HG03139 (cell line): ENCODE measurements around the gene PARD3.

ENCODE experiments used
- ATAC-seq: cut with Tn5 transposase; IDR thresholded peaks from one replicate; pipeline ENCODE4 v1.9.1; 2021; ENCODE audit not compliant: unreplicated experiment

Gene PARD3

DNA sequence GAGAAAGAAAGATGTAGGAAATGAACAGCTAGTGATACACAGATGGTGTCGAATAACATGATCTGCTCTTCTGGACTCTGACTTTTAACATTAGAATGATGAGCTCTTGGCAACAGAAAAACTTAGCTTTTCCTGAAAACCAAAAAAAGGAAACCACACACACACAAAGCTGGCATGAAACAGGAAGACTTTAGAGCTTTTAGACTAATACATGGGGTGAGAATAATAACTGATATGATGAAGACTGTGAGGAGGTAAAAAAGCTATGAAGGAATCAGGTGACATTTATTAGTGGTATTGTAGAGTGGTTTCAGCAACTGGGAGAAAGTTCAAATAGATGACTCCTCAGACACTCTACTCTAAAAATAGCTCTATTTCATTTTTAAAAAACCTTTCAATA lies 491.9 kb downstream of the PARD3 start:
- no peak for ATAC-seq

- ATAC-seq, result no peak
These were observed 494.8 kb downstream of the PARD3 start for GRCh38 chr10:34320265-34320664.

- no peak for ATAC-seq
These were observed 495.8 kb downstream of the PARD3 start for GRCh38 chr10:34319197-34319846.

- no peak for ATAC-seq
These were observed 498.9 kb downstream of the PARD3 start for GRCh38 chr10:34316154-34316553.

GRCh38 chr10:34314457-34314856 lies 500.6 kb downstream of the PARD3 start:
- ATAC-seq, result no peak

- no peak for ATAC-seq
These were observed 501.2 kb downstream of the PARD3 start for GRCh38 chr10:34313888-34314287.

- no peak for ATAC-seq
These were observed 501.7 kb downstream of the PARD3 start for GRCh38 chr10:34313353-34313752.

DNA sequence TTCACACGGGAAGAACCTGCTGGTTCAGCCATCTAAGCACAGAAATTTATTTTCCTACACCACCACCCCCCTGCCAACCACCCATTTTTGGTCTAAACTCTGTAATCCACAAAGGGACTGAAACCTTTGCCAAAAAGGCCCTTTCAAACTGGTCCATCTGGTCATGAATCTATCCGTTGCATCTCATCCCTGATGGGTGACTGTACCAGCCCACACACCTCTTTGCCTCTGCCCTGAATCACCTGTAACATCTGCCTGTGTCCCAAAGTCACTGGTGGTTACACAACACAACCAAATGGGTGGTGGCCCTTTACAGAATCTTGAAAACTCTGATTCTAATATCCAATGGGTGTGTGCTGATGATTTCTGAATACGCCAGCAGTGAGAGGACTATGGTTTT lies 503.4 kb downstream of the PARD3 start:
- no peak for ATAC-seq

DNA sequence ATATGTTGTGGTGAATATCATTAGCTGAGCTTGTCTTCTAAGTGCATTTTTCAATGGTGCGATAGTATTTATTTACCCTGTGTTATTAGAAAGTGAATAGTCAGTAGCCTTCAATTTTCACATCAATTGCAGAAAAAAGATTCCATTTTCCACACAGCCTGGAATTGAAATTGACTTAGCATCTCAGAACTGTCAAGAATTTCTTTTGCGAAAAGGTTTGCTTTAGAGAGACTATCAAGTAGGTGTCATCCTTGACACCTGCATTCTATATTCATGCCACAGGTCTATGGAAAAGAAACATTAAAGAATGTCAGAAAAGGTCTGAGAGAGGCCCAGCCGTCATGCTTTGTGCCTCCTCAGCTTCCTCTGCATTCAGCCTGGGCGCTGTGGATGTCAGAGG lies 504.9 kb downstream of the PARD3 start:
- no peak for ATAC-seq

DNA sequence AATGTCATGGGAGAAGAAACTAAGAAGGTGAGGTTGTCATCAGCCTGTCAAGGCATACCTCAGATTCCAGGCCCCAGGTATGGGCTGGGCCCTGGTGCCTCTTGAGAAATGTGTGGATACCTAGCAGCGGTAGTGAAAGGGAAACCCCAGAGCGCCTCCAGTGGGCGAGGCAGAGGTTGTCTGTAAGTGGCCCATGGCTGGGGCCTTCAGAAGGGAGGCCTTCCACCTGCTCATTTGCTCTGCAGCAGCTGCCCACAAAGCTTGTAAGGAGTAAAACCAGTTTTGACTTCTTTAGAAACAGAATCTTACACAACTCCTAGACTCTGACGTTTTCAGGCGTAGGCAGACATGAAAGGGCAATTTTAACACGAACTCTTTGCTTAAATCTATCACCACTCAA lies 509.9 kb downstream of the PARD3 start:
- ATAC-seq, result peak; percentile 55

GRCh38 chr10:34303022-34303421 lies 512.1 kb downstream of the PARD3 start:
- ATAC-seq, result no peak

DNA sequence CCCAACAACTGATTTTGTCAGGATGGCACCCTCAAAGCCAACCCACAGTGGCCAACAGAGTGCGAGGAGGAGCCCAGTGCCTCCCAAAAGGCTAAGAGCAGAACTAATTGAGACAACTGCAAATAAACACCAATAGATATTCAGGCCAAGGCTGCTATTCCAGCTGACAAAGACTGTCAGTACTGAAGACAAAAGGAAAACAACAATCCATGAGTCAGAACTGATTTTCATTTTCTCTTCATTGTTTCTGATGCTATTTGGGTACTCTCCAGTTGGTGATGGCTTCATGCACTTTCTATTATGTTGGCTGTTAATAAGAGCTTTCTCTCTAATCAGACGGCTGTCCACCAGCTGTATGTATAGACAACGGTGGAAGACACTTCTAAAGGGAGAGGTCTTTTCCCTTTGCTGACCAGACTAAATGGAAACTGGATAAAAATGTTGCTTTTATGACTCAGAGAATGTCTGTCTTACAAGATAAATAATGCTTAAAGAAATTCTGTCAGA lies 515.9 kb downstream of the PARD3 start:
- ATAC-seq, result no peak

DNA sequence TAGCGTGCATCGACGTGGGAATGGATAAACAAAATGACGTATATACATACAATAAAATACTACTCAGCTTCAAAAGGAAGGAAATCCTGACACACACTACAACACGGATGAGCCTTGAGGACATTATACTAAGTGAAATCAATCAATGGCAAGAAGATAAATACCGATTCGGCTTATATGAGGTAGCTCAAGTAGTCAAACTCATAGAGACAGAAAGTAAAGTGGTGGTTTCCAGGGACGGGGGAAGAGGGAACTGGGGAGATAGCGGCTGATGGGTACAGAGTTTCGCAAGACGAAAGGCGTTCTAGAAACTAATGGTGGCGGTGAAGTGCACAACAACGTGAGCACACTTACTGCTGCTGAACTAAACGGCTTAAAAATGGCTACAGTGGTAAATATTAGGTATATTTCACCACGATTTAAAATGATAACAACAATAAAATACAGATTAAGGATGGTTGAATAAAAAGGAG lies 516.7 kb downstream of the PARD3 start:
- ATAC-seq, result no peak

GRCh38 chr10:34297541-34298345 lies 517.4 kb downstream of the PARD3 start:
- no peak for ATAC-seq

GRCh38 chr10:34295142-34295548 lies 520.0 kb downstream of the PARD3 start:
- no peak for ATAC-seq

DNA sequence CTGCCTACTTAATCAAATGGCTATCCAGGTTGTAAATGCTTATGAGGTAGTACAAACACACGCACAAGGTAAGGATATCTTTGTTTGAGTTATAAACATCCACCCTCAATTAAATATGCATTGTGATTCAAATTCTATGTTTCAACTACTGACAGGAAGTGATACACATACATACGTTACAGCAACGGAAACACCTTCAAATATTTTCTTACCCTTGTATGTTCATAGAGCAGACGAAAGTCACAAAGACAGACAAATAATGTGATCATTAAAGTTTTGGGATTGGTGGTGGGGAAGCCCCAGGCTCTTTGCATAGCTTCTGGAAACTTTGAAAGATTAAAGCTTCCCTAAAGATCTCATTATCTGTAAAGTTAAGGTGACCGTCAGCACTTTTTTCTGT lies 521.0 kb downstream of the PARD3 start:
- no peak for ATAC-seq

DNA sequence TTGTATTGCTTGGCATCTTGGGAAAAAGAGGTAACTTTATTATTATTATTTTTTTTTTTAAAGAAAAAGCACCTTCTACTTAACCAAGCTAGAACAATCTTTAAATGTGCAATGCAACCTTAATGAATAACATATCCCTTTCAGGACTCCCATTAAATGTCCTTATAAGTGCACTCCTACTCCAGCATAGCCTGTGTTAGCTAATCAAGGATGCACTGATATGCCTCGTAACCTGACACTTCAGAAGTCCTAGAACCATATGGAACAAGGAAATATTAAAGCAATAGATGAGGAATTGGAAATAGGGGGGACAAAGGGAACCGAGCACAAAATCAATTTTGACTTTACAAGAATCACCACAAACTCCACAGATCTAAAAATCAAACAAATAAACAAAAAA lies 522.4 kb downstream of the PARD3 start:
- ATAC-seq, result no peak

DNA sequence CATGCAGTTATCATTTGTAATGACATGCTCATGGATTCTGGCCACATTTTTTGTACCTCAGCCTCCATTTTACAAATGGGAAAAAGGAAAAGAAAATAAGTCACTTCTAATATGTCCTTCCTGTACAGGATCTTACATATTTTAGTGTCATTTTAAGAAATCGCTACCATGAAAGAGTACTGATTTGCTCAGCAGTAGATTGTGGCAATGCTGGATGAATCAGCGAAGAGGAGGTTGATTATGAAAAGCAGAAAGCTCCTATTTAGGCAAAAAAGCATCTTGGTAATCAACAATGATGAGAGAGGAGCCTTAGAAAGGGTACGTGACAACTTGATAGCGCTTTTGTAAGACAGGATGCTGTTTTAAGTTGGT lies 522.9 kb downstream of the PARD3 start:
- ATAC-seq, result no peak

GRCh38 chr10:34291466-34292193 lies 523.5 kb downstream of the PARD3 start:
- ATAC-seq, result peak; percentile 88

DNA sequence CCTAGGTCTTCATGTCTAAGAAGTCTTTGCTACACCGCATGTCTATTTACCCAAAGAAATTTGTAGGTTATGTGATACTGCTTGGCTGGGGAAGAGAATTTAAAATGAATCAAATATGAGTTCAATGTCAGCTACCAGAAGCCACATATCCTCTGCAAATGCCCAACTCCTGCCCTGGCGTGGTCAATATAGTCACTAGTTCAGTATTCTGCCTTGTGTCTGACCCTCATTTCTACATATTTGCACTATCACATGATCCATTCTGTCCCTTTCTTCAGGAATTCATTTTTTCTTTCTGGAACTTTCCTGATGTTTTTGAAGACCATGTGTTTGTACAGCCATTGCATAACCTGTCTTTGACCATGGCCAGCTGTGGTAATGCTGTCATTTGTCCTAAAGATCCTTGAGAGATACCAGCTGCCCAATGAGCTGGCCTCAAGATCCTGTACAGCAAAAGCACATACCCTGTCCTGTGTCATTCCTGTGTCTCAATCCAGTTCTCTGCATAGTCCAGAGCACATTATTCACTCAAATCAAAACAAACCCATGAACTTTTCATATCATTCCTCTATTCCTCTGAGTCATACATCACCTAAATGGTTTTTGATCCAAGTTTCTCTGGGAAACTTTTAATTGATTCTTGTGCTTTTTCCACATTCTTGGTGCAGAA lies 524.5 kb downstream of the PARD3 start:
- ATAC-seq, result no peak

- ATAC-seq, result no peak
These were observed 526.5 kb downstream of the PARD3 start for GRCh38 chr10:34288634-34289033.
